Activated gamma-delta T cell treated with Interleukin-2 at 50 U/mL for 16 hours (primary cell): ENCODE data around the gene MAP7D1.

ENCODE experiments used
- DNase-seq: peaks from one replicate; pipeline ENCODE4 v3.0.0-alpha.2; 2020

The MAP7D1 gene

DNA sequence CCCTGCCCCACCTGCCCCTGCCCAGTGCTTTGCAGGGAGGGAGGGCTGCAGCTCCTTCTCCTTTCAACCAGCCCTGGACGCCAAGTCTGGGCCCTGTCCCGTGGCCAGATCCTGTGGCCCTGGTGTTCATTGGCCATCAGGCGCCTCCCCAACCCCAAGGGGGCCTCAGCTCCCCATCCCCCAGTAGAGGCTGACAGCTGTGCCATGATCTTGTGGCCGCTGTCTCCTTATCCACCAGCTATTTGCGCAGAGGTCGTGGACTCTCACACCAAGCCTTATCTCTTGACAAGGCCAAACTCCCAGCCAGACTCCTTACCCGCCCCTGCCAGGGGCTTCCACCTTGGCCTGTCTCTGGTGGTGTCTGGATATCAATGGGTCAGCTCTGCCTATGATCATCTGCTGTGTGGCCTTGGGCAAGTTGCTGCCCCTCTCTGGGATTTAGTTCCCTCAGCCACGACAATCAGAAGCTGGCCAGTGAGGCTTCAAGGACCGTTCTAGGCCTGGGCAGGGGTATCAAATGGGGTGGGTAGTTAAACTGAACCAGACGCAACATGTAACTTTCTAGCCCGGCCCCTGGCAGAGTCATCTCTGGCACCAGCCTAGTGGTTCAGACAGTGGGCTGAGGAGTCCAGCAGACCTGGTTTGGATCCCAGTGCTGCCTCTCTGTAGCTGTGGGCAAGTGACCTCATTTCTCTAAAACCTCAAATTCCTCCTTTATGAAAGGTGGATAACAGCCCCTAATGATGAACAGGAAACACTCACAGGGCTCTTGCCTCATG lies 27.6 kb upstream of the MAP7D1 start:
- no peak for DNase-seq

DNA sequence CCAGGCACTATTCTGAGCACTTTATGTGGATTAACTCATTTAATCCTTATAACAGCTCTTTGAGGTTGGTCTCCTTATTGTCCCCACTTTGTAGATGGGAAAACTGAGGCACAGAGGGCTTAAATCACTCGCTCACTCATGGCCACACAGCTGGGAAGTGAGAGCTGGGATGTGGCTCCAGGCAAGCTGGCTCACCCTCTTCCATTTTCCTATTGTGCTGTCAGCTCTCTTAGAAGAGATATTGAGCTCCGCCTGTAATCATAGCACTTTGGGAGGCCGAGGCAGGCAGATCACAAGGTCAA lies 27.1 kb upstream of the MAP7D1 start:
- DNase-seq, result no peak

- DNase-seq, result no peak
Observed at GRCh38 chr1:36132029-36132428, 23.9 kb upstream of the MAP7D1 start.

DNA sequence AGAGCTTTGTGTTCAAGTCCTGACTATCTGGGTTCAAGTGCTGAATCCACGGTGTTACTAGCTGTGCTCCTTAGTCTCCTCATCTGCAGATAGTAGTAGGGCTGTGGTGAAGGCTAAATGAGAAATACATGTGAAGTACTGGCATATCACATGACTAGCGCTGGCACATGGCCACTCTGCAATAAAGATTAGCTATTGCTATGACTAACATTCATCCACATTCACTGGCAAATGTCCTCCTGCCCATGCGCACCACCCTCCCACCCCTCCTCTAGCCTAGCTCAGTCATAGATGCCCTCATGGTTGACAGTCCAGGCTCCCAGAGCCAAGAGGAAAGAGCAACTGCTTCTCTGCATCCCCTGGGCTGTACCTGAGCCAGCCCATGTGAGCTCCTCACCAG lies 22.5 kb upstream of the MAP7D1 start:
- no peak for DNase-seq

- no peak for DNase-seq
Observed at GRCh38 chr1:36134031-36134430, 21.9 kb upstream of the MAP7D1 start.

DNA sequence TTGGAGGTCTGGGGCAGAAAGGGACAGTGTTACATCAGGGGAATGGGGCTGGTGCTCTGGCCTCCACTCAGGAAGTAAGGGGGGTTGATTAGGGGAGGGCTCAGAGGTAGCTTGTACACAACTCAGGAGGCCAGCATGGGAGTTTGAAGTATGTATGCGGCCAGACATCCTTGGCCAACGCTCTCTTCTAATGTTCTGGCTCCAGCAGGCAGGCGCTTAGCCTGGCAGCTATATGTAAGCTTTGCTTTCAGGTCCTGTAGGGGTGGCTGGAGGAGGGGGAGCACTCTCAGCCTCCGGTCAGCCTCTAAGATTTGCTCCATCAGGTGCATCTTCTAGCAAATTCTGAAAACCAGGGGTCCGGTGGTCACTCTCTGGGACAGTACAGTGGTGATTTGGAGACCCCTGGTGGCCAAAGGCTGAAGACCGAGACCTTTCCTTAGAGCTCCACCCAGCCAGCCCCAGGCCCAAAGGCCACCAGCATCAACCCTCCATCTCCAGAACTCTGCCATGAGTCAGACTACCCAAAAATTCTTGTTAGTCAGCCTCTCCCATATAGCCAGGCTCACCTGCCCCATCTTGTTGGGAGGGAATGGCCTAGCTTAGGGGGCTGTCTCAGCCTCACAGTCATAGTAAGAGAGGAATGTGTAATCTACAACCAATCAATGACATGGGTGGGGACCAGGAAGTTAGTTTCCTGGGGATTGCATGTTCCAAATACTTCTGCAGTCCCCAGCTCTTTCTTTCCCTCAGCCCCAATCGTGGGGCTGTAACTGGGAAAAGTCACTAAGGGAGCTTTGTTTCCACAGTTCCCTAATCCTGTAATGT lies 21.2 kb upstream of the MAP7D1 start:
- peak; percentile 31 for DNase-seq

- DNase-seq, result no peak
Observed at GRCh38 chr1:36135330-36135667, 20.7 kb upstream of the MAP7D1 start.

GRCh38 chr1:36135796-36136195 lies 20.2 kb upstream of the MAP7D1 start:
- no peak for DNase-seq

DNA sequence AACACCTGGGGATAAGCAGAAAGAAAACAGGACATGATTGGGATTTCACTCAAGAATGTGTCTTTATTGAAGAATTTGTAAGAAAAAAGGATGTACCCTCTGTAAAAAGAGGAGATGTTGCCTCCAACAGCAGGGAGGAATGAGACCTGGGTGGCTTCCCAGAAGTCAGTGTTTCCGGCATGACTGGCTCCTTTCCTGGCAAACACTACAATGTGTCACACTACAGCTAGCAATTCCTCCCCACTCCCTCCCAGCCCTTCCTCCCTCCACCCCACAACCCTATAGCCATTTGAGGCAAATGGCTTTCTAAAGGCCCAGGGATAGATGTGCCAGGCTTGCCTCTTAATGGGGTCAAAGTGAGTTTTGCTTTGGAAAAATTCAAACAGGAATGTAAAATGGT lies 19.4 kb upstream of the MAP7D1 start:
- DNase-seq, result no peak

DNA sequence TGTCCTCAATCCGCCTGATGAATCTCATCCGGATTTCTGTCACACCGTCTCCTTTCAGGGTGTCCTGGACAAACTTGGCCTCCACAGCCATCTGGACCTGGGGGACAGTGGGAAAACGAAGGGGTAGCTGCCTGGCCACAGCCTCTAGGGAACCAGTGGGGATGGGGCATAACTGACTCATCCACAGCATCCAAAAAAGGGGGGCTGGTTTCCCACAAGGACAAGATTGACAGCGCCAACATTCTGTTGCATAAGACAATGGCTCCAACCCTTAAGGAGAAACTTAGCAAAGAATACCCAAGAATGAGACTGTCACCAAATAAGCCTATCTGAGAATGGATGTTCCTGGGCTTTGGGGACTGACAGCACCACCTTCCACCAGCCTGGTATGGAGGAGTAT lies 18.7 kb upstream of the MAP7D1 start:
- DNase-seq, result no peak

GRCh38 chr1:36137776-36138175 lies 18.2 kb upstream of the MAP7D1 start:
- DNase-seq, result no peak

DNA sequence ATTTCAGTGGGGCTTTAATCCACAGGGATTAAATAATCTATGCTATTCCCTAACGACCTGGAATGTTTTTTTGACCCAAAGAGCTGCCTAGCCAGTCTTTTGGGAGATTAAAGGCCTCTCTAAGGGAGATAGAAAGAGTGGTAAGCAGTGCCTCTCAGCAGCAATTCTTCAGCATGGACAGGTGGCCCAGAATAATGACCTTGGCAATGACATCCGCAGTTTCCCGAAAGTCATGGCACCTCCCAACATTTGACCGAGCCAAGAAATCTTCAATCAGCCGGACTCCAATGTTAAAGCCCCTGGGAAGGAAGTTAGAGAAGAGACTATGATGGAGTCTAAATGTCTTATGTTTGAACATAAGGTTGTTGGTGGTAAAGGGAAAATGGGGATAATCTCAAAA lies 16.4 kb upstream of the MAP7D1 start:
- no peak for DNase-seq

DNA sequence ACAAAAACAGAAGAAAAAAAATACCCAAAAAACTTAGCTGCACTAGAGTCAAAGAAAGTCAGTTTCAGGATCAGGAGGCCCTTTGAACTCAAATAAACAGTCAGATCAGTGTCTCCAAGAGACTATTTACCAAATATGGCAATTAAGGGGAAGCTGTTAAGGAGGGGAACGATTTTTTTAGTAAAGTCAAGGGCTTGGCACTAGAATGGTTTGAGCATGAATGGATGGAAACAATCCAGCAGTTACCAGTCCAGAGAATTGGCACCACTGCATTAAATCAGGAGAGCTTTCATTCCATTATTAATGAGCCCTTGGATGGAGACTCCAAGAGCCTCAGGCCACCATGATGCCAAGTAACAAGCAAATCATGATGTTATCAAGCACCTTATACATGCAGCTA lies 13.8 kb upstream of the MAP7D1 start:
- no peak for DNase-seq

DNA sequence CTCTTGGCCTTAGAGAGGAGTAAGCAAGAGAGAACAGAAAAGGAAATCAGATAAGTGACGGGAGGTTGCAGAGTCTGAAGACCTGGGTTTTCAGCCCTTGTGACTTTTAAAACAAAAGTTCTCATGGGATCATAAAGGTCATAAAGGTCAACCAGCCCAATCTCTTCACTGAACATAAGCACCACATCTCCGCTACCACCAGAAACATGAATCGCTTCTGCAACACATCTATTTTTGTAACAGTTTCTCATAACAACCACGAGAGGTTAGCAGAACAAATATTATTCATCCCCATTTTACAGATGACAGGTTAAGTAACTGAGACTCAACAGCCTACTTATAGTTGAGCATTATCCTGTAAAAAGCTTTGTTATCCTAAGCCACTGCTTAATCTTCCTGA lies 12.5 kb upstream of the MAP7D1 start:
- no peak for DNase-seq

- DNase-seq, result no peak
Observed at GRCh38 chr1:36144413-36144812, 11.5 kb upstream of the MAP7D1 start.

GRCh38 chr1:36148821-36149236 lies 7.1 kb upstream of the MAP7D1 start:
- no peak for DNase-seq

DNA sequence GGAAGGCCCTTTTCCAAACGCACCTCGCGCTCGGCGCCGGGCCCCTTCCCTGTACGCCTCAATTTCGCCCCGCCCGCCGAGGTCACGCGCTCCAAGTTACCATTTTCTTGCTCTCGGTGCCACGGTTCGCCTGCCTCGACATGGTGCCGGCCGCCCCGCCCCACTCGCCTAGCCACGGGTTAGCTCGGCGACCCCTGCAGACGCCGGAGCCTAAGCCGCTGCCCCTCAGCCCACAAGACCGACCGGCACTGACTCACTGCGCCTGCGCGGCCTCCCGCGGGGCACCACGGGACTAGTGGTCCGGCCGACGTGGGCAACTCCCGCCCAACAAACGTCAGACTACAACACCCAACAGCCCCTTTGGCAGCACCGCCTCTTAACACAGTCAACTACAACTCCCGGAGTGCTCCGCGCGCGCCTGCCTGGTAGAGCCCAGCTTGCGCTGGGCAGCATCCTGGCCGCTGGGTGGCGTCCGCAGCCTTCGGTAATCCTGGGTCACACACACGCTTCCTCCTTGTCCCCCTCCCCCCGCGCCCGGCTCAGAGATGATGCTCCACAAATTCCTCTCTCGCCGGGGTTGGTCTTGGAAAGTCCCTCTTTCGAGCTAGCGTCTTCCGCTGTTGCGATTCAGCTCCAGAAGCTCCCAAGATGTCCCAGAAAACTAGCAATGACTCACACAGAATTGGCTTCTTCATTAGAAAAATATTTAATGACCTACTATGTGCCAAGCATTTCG lies 6.6 kb upstream of the MAP7D1 start, which contains the start of gene TRAPPC3:
TRAPPC3 (minus strand) TSS at position 250 of the 736 bp plus-strand sequence; CDS start at position 142, 108 bp downstream.
- peak; percentile 99 for DNase-seq

GRCh38 chr1:36149973-36150295 lies 6.0 kb upstream of the MAP7D1 start:
- no peak for DNase-seq

- peak; percentile 73 for DNase-seq
Observed at GRCh38 chr1:36150296-36151133, 5.4 kb upstream of the MAP7D1 start.

GRCh38 chr1:36151134-36151844 lies 4.7 kb upstream of the MAP7D1 start:
- no peak for DNase-seq

GRCh38 chr1:36151845-36152203 lies 4.1 kb upstream of the MAP7D1 start:
- DNase-seq, result peak; percentile 63

- DNase-seq, result no peak
Observed at GRCh38 chr1:36153476-36153875, 2.5 kb upstream of the MAP7D1 start.
